Measurements from ENCODE around the gene MTRF1L.
"Not testable (repeated sequence)": the region's sequence is repeated elsewhere in the genome, so short reads cannot be mapped to it uniquely, and the experiment has no call there.

The MTRF1L gene

DNA sequence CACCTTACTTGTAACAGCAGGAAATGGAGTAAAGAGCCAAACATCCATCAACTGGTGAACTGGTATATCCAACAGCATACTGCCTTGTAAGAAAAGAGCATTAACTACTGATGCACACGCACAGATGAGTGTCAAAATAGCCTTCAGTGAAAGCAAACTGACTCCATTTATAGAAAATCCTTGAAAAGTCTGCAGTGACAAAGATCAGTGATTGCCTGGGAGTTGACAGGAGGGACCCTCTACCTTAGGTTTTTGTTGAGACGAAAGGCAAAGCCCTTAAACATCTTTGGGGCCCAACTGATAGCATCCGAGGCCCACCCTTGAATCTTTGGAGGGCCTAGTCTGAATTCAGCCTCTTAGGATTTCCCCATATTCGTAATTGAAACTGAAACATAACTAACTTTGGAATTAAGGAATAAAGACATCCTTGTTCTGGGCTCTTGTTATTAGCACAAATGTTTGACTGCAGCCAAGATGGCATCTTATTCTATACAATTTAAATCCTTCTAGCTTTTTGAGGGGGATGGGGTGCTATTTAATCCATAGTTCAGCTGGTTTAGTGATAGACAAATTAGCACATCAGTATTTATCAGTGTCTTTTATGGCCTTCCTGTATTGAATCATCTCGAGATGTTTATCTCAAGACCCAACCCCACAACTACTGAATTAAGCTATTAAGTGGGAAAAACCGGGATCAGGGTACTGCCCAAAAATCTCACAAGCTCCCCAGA lies 32.7 kb downstream of the MTRF1L start:
- TF ChIP-seq ZNF8 (CRISPR knock-in tag; IDR thresholded peaks at IDR 0.05) (no peak), ESRRG (CRISPR knock-in tag; IDR thresholded peaks at IDR 0.05) (no peak), TOX (CRISPR knock-in tag; IDR thresholded peaks at IDR 0.05; ENCODE audit: borderline replicate concordance) (no peak), ZFP3 (CRISPR knock-in tag; IDR thresholded peaks at IDR 0.05) (no peak), ISL1 (CRISPR knock-in tag; IDR thresholded peaks at IDR 0.05) (no peak)
- TF ChIP-seq, protein P1, sequence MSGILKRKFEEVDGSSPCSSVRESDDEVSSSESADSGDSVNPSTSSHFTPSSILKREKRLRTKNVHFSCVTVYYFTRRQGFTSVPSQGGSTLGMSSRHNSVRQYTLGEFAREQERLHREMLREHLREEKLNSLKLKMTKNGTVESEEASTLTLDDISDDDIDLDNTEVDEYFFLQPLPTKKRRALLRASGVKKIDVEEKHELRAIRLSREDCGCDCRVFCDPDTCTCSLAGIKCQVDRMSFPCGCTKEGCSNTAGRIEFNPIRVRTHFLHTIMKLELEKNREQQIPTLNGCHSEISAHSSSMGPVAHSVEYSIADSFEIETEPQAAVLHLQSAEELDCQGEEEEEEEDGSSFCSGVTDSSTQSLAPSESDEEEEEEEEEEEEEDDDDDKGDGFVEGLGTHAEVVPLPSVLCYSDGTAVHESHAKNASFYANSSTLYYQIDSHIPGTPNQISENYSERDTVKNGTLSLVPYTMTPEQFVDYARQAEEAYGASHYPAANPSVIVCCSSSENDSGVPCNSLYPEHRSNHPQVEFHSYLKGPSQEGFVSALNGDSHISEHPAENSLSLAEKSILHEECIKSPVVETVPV (CRISPR knock-in tag; IDR thresholded peaks at IDR 0.05): no peak
- TF ChIP-seq, protein P2, sequence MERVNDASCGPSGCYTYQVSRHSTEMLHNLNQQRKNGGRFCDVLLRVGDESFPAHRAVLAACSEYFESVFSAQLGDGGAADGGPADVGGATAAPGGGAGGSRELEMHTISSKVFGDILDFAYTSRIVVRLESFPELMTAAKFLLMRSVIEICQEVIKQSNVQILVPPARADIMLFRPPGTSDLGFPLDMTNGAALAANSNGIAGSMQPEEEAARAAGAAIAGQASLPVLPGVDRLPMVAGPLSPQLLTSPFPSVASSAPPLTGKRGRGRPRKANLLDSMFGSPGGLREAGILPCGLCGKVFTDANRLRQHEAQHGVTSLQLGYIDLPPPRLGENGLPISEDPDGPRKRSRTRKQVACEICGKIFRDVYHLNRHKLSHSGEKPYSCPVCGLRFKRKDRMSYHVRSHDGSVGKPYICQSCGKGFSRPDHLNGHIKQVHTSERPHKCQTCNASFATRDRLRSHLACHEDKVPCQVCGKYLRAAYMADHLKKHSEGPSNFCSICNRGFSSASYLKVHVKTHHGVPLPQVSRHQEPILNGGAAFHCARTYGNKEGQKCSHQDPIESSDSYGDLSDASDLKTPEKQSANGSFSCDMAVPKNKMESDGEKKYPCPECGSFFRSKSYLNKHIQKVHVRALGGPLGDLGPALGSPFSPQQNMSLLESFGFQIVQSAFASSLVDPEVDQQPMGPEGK (CRISPR knock-in tag; IDR thresholded peaks at IDR 0.05; ENCODE audit: borderline replicate concordance): no peak

DNA sequence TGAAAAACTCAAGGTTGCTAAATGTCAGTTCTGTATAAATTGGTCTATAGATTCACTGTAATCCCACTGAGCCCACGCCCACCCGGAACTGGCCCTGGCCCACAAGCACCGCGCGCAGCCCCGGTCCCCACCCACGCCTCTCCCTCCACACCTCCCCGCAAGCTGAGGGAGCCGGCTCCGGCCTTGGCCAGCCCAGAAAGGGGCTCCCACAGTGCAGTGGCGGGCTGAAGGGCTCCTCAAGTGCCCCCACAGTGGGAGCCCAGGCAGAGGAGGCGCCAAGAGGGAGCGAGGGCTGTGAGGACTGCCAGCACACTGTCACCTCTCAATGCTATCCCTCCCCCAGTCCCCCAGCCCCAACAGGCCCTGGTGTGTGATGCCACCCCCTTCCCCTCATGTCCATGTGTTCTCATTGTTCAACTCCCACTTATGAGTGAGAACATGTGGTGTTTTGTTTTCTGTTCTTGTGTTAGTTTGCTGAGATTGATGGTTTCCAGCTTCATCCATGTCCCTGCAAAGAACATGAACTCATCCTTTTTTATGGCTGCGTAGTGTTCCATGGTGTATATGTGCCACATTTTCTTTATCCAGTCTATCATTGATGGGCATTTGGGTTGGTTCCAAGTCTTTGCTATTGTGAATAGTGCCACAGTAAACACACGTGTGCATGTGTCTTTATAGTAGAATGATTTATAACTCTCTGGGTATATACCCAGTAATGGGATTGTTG lies 36.2 kb downstream of the MTRF1L start:
- not testable (repeated sequence) for ATAC-seq

More for the DNA sequence above, 32.7 kb downstream of the MTRF1L start:
- ATAC-seq: no peak

DNA sequence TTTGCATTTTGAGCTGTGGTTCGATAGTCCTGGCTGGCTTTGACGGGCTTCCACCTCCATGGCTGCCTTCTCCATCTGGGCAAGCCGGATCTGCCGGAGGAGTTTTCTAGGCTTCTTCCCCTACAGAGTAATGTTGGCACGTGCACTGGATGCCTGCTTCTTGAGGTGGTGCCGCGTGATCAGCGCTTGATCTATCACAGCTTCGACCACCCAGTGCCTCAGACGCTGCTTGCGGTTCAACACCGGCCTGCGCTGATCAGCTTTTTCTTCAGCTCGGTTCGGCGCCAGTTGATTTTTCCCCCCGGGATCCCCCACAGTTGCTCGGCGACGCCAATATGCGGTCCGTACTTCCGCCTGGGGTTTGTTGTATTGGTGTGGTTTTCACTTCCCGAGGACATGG lies 43.2 kb downstream of the MTRF1L start:
- no peak for ATAC-seq
- TF ChIP-seq RARB (CRISPR knock-in tag; IDR thresholded peaks at IDR 0.05) (no peak), ZNF565 (CRISPR knock-in tag; conservative IDR thresholded peaks at IDR 0.05; ENCODE audit: low read depth) (no peak), ESRRG (CRISPR knock-in tag; IDR thresholded peaks at IDR 0.05) (no peak), ZFP30 (CRISPR knock-in tag; IDR thresholded peaks at IDR 0.05) (no peak), OSR1 (CRISPR knock-in tag; IDR thresholded peaks at IDR 0.05) (no peak), ZNF8 (CRISPR knock-in tag; IDR thresholded peaks at IDR 0.05) (no peak), TCF4 (CRISPR knock-in tag; IDR thresholded peaks at IDR 0.05; ENCODE audit: borderline replicate concordance) (no peak), PPARA (CRISPR knock-in tag; IDR thresholded peaks at IDR 0.05; ENCODE audit: borderline replicate concordance) (no peak), TOX (CRISPR knock-in tag; IDR thresholded peaks at IDR 0.05; ENCODE audit: borderline replicate concordance) (no peak), ISL1 (CRISPR knock-in tag; IDR thresholded peaks at IDR 0.05) (no peak), GLIS3 (CRISPR knock-in tag; IDR thresholded peaks at IDR 0.05) (no peak), ZNF70 (CRISPR knock-in tag; IDR thresholded peaks at IDR 0.05) (no peak)
- TF ChIP-seq, protein P3, sequence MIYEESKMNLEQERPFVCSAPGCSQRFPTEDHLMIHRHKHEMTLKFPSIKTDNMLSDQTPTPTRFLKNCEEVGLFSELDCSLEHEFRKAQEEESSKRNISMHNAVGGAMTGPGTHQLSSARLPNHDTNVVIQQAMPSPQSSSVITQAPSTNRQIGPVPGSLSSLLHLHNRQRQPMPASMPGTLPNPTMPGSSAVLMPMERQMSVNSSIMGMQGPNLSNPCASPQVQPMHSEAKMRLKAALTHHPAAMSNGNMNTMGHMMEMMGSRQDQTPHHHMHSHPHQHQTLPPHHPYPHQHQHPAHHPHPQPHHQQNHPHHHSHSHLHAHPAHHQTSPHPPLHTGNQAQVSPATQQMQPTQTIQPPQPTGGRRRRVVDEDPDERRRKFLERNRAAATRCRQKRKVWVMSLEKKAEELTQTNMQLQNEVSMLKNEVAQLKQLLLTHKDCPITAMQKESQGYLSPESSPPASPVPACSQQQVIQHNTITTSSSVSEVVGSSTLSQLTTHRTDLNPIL (CRISPR knock-in tag; IDR thresholded peaks at IDR 0.05; ENCODE audit: low read depth): no peak
- TF ChIP-seq, protein P4, sequence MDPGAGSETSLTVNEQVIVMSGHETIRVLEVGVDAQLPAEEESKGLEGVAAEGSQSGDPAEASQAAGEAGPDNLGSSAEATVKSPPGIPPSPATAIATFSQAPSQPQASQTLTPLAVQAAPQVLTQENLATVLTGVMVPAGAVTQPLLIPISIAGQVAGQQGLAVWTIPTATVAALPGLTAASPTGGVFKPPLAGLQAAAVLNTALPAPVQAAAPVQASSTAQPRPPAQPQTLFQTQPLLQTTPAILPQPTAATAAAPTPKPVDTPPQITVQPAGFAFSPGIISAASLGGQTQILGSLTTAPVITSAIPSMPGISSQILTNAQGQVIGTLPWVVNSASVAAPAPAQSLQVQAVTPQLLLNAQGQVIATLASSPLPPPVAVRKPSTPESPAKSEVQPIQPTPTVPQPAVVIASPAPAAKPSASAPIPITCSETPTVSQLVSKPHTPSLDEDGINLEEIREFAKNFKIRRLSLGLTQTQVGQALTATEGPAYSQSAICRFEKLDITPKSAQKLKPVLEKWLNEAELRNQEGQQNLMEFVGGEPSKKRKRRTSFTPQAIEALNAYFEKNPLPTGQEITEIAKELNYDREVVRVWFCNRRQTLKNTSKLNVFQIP (CRISPR knock-in tag; IDR thresholded peaks at IDR 0.05; ENCODE audit: borderline replicate concordance, low read depth): no peak
- TF ChIP-seq, protein P5, sequence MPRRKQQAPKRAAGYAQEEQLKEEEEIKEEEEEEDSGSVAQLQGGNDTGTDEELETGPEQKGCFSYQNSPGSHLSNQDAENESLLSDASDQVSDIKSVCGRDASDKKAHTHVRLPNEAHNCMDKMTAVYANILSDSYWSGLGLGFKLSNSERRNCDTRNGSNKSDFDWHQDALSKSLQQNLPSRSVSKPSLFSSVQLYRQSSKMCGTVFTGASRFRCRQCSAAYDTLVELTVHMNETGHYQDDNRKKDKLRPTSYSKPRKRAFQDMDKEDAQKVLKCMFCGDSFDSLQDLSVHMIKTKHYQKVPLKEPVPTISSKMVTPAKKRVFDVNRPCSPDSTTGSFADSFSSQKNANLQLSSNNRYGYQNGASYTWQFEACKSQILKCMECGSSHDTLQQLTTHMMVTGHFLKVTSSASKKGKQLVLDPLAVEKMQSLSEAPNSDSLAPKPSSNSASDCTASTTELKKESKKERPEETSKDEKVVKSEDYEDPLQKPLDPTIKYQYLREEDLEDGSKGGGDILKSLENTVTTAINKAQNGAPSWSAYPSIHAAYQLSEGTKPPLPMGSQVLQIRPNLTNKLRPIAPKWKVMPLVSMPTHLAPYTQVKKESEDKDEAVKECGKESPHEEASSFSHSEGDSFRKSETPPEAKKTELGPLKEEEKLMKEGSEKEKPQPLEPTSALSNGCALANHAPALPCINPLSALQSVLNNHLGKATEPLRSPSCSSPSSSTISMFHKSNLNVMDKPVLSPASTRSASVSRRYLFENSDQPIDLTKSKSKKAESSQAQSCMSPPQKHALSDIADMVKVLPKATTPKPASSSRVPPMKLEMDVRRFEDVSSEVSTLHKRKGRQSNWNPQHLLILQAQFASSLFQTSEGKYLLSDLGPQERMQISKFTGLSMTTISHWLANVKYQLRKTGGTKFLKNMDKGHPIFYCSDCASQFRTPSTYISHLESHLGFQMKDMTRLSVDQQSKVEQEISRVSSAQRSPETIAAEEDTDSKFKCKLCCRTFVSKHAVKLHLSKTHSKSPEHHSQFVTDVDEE (CRISPR knock-in tag; IDR thresholded peaks at IDR 0.05): no peak
- TF ChIP-seq, protein P1 (CRISPR knock-in tag; IDR thresholded peaks at IDR 0.05): no peak
